ENCODE measurements around the gene DNAJC19.

The DNAJC19 gene

DNA sequence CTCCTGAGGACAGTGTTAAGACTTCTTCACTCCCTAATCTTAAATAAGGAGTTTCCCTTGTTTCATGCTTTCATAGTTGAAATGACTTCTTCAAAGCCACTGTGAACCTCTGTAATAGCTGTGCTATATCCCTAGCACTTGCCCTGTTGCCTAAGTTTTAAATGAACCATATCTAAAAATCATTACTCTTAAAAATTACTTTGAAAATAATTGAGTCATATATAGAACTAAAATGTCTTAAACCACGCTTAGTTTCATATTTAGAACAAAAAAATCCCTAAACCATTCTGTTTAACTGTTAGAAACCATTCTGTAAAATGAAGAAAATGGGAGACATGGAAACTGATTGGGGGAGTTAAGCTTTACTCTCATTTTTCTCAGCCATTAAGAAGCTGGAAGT is 29.8 kb downstream of the DNAJC19 start:
- no peak for DNase-seq

DNA sequence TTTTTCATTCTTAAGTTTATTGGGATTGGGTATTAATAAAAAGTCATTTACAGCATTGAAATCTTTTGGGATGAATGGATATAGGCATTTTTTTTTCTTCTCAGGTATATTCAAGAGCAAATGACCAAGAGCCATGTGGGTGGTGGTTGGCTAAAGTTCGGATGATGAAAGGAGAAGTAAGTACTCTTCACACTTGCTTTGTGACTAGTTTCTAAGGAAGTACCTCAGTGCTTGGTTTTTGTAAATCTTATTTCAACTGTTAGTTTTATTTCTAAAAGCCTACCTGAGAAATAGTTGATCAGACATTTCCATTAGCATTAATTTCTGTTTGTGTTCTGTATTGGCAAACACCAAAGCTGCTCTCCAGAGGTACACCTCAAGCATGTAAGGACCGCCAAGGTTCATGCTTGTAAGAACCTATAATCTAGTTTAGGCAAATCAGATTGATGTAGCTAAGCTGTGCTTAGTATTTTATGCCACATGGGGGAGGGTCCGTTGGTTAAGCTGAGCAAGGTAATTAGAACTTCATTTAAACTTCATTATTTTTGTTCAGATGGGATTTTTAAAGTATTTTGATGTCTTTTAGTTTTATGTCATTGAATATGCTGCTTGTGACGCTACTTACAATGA is 41.7 kb downstream of the DNAJC19 start:
- no peak for DNase-seq

DNA sequence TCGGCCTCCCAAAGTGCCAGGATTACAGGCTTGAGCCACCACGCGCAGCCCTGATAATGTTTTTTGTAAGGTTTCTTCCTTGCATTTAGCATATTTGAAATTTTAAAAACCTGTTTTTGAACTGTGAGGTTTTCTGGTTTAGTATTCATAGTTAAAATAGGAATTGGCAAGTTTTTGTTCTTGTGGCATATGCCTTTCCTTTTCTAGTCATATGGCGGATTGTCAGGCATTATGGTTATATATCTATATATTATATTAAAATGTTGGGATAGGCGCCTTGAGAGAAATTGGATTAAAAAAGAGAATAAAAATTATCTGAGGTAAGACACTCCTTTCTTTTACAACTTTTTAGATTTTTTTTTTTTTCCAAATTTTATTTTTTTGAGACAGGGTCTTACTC is 48.7 kb downstream of the DNAJC19 start:
- DNase-seq, result no peak

DNA sequence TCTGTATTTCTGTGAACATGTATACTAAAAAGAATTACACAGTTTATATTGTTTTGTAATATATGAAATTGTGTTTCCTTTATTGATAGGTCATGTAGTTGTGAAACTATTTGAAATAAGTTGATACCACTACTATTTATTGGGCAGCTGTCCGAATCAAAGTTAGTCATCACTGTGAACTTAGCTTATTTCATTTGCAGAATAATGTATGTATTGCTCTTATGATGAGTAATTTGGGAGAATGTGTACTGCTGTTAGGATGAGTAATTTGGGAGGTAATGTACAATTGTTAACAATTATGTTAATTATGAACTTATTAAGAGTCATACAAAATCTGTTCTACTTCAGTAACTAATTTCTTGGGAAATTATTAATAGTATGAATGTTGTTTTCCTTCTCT is 54.9 kb downstream of the DNAJC19 start:
- no peak for DNase-seq

Data from activated CD4-positive, alpha-beta T cell treated with anti-CD3 and anti-CD28 coated beads for 1 hour (primary cell).